ENCODE results near the gene RADIL.

- TF ChIP-seq POLR2AphosphoS5 (IDR thresholded peaks at IDR 0.05; ENCODE audit: borderline replicate concordance, low read depth, low read length) (no peak), EZH2 (IDR thresholded peaks at IDR 0.05) (no peak)
Measured at GRCh38 chr7:4916113-4916512, 32.6 kb upstream of the RADIL start.

All from SK-N-MC (cell line).